ENCODE results near the gene SORCS2.

- no peak for TF ChIP-seq EZH2phosphoT487 (IDR thresholded peaks at IDR 0.05; ENCODE audit: borderline replicate concordance, low read length)
- no peak for TF ChIP-seq CTCF (IDR thresholded peaks at IDR 0.05; ENCODE audit: low read depth, low read length, poor library complexity, severe bottlenecking)
Observed at GRCh38 chr4:7212921-7213320, 20.6 kb downstream of the SORCS2 start.

All from DOHH2 (cell line).